ENCODE measurements around the gene EN2.

Gene EN2

DNA sequence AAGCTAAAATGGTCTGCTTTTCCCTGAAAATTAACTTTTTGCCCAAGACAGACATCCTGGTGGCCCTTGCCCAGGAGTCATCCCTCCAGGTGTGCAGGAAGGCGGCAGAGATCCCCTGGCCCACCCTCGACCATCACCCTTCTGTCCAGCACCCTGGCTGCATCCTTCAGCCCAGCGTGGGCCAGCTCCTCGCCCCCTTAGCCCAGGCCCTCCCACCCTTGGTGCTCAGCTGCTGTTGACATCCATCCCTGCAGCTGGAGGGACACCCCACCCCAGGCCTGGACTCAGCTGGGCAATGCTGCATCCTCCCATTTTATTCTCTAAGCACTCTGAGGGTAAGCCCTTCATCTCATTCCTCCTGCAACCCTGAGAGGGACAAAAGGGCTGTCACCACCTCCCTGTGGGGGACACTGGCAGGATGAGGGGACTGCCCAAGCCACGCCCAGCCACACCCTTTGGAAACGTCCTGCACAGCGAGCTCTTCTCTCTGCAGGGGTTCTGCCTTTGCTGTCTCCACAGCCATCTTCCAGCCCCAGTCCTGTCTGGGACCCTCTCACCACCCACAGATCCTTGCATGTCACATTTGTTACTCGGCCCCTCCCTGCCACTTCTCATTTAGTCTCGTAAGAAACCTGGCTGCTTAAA lies 30.7 kb downstream of the EN2 start:
- no peak for DNase-seq

DNA sequence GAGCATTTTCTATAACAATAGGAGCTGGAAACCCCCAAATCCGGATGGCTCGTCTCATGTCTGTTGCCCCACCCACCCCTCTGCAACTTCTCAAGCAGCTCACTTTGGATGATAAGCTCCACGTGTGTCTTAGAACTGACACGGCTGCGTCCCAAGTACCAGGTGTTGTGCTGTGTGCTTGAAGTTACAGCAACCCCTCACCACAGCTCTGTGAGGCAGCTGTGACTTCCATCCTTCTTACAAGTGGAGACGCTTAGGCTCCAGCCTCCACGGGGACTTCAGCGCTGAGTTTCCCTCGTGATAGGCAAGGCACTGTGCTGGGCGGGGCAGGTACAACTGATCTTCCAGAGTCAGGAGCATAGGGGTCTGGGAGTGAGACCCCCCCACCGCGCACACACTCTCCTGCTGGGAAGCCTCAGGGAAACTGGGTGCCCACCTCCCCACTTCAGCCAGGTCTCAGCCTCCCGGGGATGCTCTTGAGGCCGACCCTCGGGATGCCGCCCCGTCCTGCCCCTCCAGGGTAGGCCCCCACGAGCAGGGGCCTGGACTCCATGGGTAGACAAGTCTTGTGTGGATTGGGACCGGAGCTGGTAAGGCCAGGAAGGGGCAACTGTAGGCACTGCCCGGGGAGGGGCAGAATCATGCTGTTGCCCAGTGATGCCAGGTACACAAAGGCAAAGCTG lies 31.4 kb downstream of the EN2 start:
- no peak for DNase-seq

DNA sequence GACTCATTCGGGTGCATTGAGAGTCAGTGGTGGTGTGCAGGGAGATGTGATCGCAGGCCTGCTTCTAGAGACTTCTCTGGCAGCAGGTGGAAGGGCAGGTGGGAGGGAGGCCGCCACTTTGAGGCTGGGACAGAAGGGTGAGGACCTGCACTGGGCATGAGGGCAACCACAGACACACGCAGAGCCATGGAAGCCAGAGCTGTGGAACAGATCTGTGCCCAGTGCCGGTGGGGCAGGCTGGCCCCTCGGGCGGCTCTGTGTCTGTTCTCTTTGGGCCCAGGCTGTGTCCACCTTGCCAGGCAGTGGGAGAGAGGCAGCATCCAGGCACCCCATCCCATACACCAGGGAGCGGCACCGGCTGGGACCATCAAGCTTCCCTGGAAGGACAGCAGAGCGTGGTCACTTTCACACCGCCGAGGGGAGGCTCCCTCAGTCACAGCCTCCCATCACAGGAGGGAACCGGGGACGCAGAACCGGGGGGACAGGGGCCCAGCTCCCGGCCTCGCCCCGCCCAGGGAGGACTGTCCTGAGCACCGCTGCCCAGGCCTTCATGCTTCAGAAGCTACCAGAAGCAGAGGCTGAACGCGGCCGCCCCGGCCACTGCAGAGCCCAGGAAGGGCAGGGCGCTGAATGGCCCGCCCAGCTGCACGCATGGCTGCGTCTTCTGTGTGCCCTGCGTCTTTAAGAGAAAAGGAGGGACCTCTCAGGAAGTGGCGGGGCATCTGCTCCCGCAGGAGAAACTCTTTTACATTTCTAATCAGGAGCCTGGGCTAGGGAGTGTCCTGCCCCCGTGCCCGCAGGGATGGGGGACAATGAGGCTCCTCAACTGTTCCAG lies 32.1 kb downstream of the EN2 start:
- DNase-seq, result no peak

DNA sequence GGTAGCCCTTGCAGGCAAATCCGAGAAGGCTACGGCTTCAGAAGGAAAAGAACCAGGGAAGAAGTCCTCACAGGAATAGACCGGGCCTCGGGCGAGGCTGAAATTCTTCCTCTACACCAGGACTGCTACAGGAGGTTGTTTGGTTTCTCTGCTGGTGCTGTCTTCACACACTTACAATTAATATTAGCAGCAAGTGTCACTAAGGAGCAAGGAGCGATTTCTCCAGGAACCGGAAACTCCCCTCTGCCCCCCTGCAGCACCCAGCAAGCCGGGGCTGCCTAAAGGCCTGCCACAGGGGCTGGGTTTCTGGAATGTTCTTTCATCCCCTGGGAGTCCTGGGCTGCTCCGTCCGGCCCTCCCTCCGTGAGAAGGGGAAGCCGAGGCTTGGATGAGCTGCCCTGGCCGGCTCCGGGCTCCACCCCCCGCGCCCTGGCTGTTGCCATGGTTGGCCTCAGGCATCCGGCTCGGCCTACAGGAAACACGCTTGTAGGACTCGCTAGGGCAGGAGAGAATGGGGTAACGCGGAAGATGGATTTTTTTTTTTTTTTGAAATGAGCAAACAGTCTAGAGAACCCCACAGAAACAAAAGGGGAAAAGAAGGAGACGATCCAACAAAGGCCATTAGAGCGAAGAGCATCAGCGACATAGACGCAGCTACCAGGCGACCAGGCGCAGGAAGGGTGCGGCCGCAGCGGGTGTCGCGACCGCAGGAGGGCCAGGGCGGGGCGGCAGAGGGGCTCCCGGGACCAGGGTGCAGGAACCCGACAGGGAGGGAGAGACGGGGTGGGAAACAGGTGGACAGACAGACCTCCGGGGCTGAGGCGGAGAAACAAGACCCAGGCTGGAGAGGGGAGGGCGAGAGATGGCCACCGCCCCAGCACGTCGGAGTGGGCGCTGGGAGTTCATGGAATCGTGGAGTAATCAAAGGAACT lies 33.0 kb downstream of the EN2 start:
- DNase-seq, result no peak

GRCh38 chr7:155491812-155492211 lies 33.9 kb downstream of the EN2 start:
- no peak for DNase-seq

DNA sequence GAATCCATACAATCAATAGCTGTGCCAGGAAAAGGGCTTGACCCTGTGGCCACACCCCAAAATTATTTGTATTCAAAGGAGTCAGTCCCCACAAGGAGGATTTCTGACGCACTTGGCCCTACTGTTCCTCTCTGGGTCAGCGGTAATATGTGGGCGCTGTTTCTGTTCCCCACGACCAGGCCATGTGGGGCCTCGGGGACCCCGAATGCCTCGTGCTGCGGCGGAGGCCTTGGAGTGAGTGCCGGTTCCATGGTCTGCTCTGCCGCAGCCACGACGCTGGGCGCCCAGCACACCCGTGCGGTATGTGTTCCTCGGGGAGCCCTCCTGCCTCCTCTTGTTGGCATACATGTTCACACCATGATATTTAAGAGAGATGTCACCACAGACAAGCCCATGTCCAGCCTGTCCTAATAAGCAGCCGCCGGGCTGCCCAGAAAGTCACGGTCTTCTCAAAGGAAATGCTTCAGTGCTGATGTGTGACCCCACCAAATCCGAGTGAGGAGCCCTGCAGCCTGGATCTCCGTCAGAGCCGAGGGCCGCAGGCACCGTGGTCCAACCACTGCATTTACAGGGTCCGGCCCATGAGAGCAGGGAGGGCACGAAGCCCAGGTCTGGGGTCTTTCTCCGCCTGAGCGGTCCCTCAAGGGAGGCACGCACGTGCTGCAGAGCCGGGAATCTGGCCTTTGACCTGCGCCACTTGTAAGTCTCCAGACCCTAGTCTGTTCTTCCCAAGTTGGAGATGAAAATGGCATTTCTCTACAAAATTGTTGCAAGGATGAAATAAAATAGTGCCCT lies 36.0 kb downstream of the EN2 start:
- DNase-seq, result no peak

- no peak for DNase-seq
These were observed 36.6 kb downstream of the EN2 start for GRCh38 chr7:155494551-155494950.

DNA sequence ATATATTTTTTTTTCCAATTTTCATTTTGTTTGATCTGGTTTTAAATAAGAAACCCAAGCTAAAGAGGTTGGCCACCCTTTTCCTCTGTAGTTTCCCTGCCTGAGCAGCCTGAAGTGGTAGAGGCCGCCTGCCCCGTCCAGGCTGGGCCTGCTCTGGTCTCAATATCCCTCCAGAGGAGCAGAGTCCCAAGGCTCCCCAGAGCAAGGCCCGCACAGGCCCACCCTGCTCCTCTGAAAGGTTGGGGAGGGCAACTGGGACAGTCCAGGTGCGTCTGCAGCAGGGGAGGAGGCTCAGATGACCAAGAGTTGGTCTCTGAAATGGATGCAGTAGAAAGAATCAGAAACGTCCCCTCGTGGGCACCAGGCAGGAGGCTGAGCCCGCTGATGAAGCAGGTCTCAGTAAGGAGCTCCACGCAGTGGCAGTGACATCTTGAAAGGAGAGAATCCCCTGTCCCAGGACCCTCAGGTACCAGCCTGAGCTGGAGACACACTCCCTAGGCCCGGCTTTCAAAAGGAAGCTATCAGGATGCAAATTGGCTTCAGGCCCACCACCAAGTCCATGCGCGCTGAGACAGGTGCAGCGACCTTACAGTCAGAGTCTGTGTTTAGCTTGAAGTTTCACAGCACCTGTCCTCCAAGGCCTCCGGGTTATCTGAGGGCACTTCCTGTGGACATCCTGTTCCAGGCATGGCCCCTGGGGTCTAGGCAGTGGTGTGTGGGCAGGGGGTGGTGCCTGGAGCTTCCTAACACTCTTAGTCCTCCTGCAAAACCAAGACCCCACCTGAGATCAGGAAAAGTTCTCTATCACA lies 37.7 kb downstream of the EN2 start:
- no peak for DNase-seq

DNA sequence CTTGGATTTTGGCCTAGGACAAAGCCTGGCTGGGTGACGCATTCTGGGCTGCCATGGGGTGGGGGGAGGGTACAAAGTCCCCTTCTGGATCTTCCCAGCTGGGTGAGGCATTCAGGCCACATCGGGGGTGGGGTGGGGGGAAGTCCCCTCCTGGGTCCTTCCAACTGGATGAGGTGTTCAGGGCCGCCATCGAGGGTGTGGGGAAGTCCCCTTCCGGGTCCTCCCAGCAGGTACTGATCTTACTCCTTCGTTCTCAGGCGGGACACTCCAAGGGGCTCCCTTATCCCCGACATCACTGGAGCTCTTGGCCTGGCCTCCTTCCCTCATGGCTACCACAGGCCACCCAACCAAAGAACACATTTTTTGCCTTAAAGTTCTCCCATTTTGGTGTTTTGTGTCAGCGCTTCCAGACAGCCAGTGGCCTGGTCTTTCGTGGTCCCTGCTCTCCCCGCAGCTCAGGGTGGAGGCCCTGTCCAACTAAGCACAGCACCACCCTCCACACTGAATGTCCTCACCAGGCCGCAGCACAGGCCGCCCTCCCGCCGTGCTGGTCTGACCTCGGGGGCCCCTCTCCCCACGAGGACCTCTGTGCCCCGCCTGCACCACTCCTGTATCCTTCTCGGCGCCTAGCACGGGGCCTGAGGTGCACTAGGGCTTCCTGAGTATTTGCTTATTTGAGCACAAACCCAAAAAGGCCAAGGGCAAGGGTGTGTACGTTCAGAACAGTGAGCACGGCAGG lies 38.5 kb downstream of the EN2 start:
- no peak for DNase-seq

DNA sequence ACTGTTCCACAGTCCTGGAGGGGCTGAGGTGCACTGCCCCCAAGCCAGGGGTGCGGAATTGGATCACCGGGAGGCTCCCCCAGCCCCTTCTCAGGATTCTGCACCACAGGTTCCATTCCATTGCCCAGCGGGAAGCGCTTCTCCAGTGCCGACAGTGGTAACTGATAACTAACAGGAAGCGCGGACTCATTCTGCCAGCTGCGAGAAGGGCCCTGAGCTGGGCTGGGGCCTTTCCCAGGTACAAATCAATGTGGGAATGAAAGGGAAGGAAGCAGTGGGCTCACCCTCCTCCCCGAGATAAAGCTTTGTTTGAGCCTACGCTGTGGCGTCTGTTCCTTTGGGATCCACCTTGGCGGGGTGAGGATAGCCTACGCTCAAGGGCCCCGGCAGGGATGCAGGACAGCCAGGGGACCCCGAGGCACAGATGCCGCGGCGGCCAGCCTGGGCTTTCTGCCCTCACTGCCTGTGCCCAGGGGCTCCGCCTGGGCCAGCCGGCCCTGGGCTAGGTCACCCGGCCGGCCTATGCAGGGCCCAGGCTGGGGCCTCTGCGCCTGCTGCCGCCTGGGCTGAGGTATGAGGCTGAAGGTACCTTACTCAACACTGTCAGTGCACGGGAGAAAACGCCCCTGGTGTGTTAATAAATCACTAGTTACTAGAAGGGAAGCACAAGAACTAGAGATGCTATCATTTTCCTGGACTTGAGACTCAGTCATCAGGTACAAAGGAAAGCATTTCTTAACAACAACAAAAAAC lies 39.4 kb downstream of the EN2 start:
- DNase-seq, result no peak

GRCh38 chr7:155505422-155505793 lies 47.5 kb downstream of the EN2 start:
- DNase-seq, result no peak

- DNase-seq, result no peak
These were observed 49.0 kb downstream of the EN2 start for GRCh38 chr7:155506854-155507337.

GRCh38 chr7:155507576-155507975 lies 49.6 kb downstream of the EN2 start:
- no peak for DNase-seq

GRCh38 chr7:155508376-155509358 lies 50.7 kb downstream of the EN2 start:
- no peak for DNase-seq

GRCh38 chr7:155509359-155509724 lies 51.4 kb downstream of the EN2 start:
- DNase-seq, result no peak

- DNase-seq, result no peak
These were observed 52.0 kb downstream of the EN2 start for GRCh38 chr7:155509725-155510551.

DNA sequence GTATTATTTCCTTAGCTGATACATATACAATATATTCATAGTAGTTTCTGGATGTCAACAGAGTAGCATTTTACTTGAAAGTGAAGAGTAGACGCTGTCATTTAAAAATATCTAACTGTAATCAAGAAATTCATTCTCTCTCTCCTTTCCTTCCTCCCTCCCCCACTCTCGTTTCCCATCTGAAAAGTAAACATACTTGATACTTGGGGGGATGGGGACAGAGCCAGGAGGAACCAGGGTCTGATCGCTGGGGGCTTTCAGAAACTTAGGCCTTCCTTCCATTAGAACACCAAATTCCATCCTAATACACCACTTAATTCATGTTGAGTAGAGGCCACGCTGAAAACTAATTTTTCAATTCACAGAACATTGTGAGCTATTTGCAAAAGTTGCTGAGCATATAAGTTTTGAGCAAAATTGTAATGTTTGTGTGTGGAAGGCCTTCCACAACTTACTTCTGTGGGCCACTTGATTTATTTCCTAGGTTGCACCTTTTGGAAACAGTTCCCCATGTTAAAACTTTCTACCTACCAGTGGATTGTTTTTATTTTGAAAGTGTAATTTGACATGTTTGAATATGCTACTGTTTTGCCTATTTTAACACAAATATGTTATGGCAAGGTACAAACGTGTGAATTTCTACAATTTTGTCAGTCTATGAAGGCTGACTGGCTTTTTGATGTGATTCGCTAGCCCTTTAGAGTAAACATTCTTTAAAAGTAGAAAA lies 53.2 kb downstream of the EN2 start:
- no peak for DNase-seq

All from activated CD8-positive, alpha-beta memory T cell treated with anti-CD3 and anti-CD28 coated beads, Interleukin-2, amount 50 U/mL, for 4 hours (primary cell).